Measurements from ENCODE around the gene SH3GL3. TPM values are rescaled to one million over a fixed set of nuclear protein-coding genes. Genes with fewer than 3 reads are reported as not detected.

Gene SH3GL3
- total RNA-seq, 2 donors from 2014 or later, result 3.5 to 3.8 TPM

- H3K4me3 ChIP-seq (ENCODE audit: low read length), result no peak overlapping the region
- no peaks in the 10 kb centered on the region for H3K27me3 ChIP-seq (ENCODE audit: control insufficient read depth, insufficient read depth, low read length, poor library complexity, severe bottlenecking)
- no peaks in the 10 kb centered on the region for H3K36me3 Mint-ChIP-seq (ENCODE audit: low read depth)
- H3K9me3 Mint-ChIP-seq, result peaks cover 1% of the 10 kb centered on the region
- DNase-seq, result no peak
- WGBS, 2 experiments (ENCODE audit: insufficient coverage in 1 of 2, insufficient read length in 1 of 2), result 84 to 93% methylated on average over 2 of the region's 2 CpGs
- H3K27me3 Mint-ChIP-seq (ENCODE audit: insufficient read depth), result no peaks in the 10 kb centered on the region
- no peaks in the 10 kb centered on the region for H3K36me3 ChIP-seq (ENCODE audit: control insufficient read depth, insufficient read depth, low read length)
- no peak overlapping the region for H3K9ac ChIP-seq (ENCODE audit: extremely low read depth, low read length, poor library complexity, severe bottlenecking)
- H3K4me1 ChIP-seq (ENCODE audit: control insufficient read depth, insufficient read depth, low read length), result no peaks in the 10 kb centered on the region
- H3K4me3 Mint-ChIP-seq, result no peak overlapping the region
- no peak overlapping the region for H3K27ac ChIP-seq (ENCODE audit: low read depth, low read length)
- no peaks in the 10 kb centered on the region for H3K9me3 ChIP-seq (ENCODE audit: control insufficient read depth, low read length)
- H3K4me1 Mint-ChIP-seq, result peaks cover 5% of the 10 kb centered on the region
- TF ChIP-seq CTCF (conservative IDR thresholded peaks at IDR 0.05), result no peak
- H3K27ac Mint-ChIP-seq, result no peak overlapping the region
These were observed 29.6 kb downstream of the SH3GL3 start for GRCh38 chr15:83476708-83477107.

- no peak overlapping the region for H3K9ac ChIP-seq (ENCODE audit: extremely low read depth, low read length, poor library complexity, severe bottlenecking)
- no peak overlapping the region for H3K4me3 ChIP-seq (ENCODE audit: low read length)
- H3K9me3 ChIP-seq (ENCODE audit: control insufficient read depth, low read length), result no peaks in the 10 kb centered on the region
- 100% methylated on average over 3 of the region's 3 CpGs for WGBS, 2 experiments (ENCODE audit: insufficient coverage in 1 of 2, insufficient read length in 1 of 2)
- H3K36me3 ChIP-seq (ENCODE audit: control insufficient read depth, insufficient read depth, low read length), result no peaks in the 10 kb centered on the region
- no peaks in the 10 kb centered on the region for H3K27me3 ChIP-seq (ENCODE audit: control insufficient read depth, insufficient read depth, low read length, poor library complexity, severe bottlenecking)
- no peak for DNase-seq
- H3K4me3 Mint-ChIP-seq, result no peak overlapping the region
- peaks cover 5% of the 10 kb centered on the region for H3K4me1 Mint-ChIP-seq
- no peaks in the 10 kb centered on the region for H3K9me3 Mint-ChIP-seq
- no peak overlapping the region for H3K27ac ChIP-seq (ENCODE audit: low read depth, low read length)
- H3K27me3 Mint-ChIP-seq (ENCODE audit: insufficient read depth), result no peaks in the 10 kb centered on the region
- H3K36me3 Mint-ChIP-seq (ENCODE audit: low read depth), result no peaks in the 10 kb centered on the region
- TF ChIP-seq CTCF (conservative IDR thresholded peaks at IDR 0.05), result no peak
- H3K4me1 ChIP-seq (ENCODE audit: control insufficient read depth, insufficient read depth, low read length), result no peaks in the 10 kb centered on the region
- H3K27ac Mint-ChIP-seq, result no peak overlapping the region
These were observed 30.1 kb downstream of the SH3GL3 start for GRCh38 chr15:83477172-83477807.

GRCh38 chr15:83477808-83478537 is 30.8 kb downstream of the SH3GL3 start:
- no peaks in the 10 kb centered on the region for H3K27me3 Mint-ChIP-seq (ENCODE audit: insufficient read depth)
- 92 to 98% methylated on average over 4 to 5 of the region's 5 CpGs for WGBS, 2 experiments (ENCODE audit: insufficient coverage in 1 of 2, insufficient read length in 1 of 2)

More at GRCh38 chr15:83477808-83478537, 30.8 kb downstream of the SH3GL3 start:
- H3K27me3 ChIP-seq (ENCODE audit: control insufficient read depth, insufficient read depth, low read length, poor library complexity, severe bottlenecking), result no peaks in the 10 kb centered on the region
- H3K36me3 Mint-ChIP-seq (ENCODE audit: low read depth), result no peaks in the 10 kb centered on the region
- H3K27ac ChIP-seq (ENCODE audit: low read depth, low read length), result no peak overlapping the region
- peaks cover 5% of the 10 kb centered on the region for H3K4me1 Mint-ChIP-seq
- H3K4me3 ChIP-seq (ENCODE audit: low read length), result no peak overlapping the region
- peaks cover 1% of the 10 kb centered on the region for H3K9me3 Mint-ChIP-seq
- H3K36me3 ChIP-seq (ENCODE audit: control insufficient read depth, insufficient read depth, low read length), result no peaks in the 10 kb centered on the region
- no peaks in the 10 kb centered on the region for H3K4me1 ChIP-seq (ENCODE audit: control insufficient read depth, insufficient read depth, low read length)
- no peak overlapping the region for H3K27ac Mint-ChIP-seq
- H3K9me3 ChIP-seq (ENCODE audit: control insufficient read depth, low read length), result peaks cover 2% of the 10 kb centered on the region
- no peak for DNase-seq
- no peak overlapping the region for H3K4me3 Mint-ChIP-seq
- TF ChIP-seq CTCF (conservative IDR thresholded peaks at IDR 0.05), result no peak
- H3K9ac ChIP-seq (ENCODE audit: extremely low read depth, low read length, poor library complexity, severe bottlenecking), result no peak overlapping the region
